Tibial artery (tissue), 4 donors: Measurements from ENCODE around the gene MSANTD1.
A peak's percentile ranks its signal among the peaks of the same experiment; 100 is the strongest.

Source experiments
- DNase-seq, 2 donors: peaks; one replicate each; pipeline ENCODE4 v3.0.0-alpha.2; 2019
- H3K27ac ChIP-seq, 2 donors: fragments of 200-600 bp; sonication (generic) in 1 of 2; 1 replicate in 1 of 2; 2 replicates in 1 of 2; pipeline ENCODE4 v1.5.1; 2018 to 2019; ENCODE audit warnings: mild to moderate bottlenecking in 1 of 2
- H3K27me3 ChIP-seq, 2 donors: fragments of 200-600 bp; sonication (generic) in 1 of 2; one replicate each; pipeline versions ENCODE4 v1.5.1 to v1.6.0; 2016 to 2019
- H3K36me3 ChIP-seq, 3 donors: fragments of 200-600 bp; sonication (generic) in 2 of 3; one replicate each; pipeline ENCODE4 v1.5.1; 2016 to 2019; ENCODE audit warnings: mild to moderate bottlenecking in 2 of 3
- H3K4me1 ChIP-seq, 4 donors: fragments of 200-600 bp; sonication (generic) in 2 of 4; 1 replicate in 3 of 4; 2 replicates in 1 of 4; pipeline ENCODE4 v1.5.1; 2016 to 2019
- H3K4me3 ChIP-seq, 2 donors: fragments of 200-600 bp; sonication (generic) in 1 of 2; 1 replicate in 1 of 2; 2 replicates in 1 of 2; pipeline ENCODE4 v1.5.1; 2018 to 2019; ENCODE audit warnings: mild to moderate bottlenecking in 2 of 2
- H3K9me3 ChIP-seq, 3 donors: fragments of 200-600 bp; sonication (generic) in 1 of 3; one replicate each; pipeline ENCODE4 v1.5.1; 2016 to 2019
- CTCF ChIP-seq, 2 experiments: fragments of 200-600 bp in 1 of 2; fragments of 450-650 bp in 1 of 2; IDR thresholded peaks; one replicate each; pipeline ENCODE4 v1.5.1; 2017 to 2019; ENCODE audit warnings: antibody characterized with exemption in 2 of 2, mild to moderate bottlenecking in 1 of 2, moderate library complexity in 1 of 2
- intact Hi-C: fragments of 100-400 bp; cut with DNase I; formaldehyde crosslinking; loops from one replicate; pipeline ENCODE4 v1.15.0; 2023; ENCODE audit warnings: low total_unique reads

Gene MSANTD1

DNA sequence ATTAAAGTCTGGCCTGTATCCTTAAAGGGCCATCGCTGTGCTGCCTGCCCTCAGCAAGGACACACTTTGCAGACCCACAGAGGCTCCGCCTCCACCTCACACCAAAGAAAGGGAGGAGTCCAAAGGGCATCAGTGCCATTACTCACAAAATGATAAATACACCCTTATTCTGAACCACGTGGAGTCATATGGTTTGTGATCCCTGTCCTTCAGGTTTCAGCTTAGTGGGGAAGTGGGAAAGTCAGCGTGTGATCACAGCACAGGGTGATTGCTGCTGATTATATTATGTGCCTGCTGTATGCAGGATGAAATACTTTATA, 35.9 kb upstream of the MSANTD1 start:
- Histone ChIP-seq H3K9me3 (no peaks in the 10 kb centered on the region), H3K4me3 (no peak overlapping the region), H3K36me3 (peaks cover 81 to 95% (median 82%) of the 10 kb centered on the region in 3 donors), H3K4me1 (no peaks in the 10 kb centered on the region), H3K27me3 (no peaks in the 10 kb centered on the region), H3K27ac (no peak overlapping the region)
- DNase-seq, result no peak
- TF ChIP-seq CTCF (IDR thresholded peaks at IDR 0.05), result no peak
- intact Hi-C loops, result no loop called here

DNA sequence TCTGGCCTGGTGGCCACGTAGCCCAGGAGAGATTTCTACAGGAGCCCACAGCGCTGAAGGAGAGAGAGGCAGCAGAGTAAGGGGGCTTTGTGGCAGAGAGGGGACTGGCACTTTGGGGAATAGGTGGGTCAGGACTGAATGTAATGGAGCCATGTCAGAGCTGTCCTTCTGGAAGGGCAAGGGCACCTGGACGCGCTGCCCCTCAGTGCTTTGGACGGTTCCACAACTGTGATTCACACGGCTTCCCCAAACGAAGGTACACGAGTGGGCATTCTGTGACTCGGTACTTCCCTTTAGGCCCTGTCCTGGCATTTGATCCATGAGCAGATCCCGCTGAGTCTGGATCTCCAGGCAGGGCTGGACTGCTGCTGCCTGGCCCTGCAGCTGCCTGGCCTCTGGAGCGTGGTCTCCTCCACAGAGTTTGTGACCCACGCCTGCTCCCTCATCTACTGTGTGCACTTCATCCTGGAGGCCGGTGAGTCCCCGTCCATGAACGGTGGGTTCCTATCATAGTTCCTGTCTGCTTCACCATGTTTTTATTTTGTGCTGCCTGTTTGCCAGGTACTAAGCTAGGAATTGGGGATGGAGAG, 35.2 kb upstream of the MSANTD1 start:
- Histone ChIP-seq H3K4me3 (no peak overlapping the region), H3K27me3 (no peaks in the 10 kb centered on the region), H3K36me3 (peaks cover 80 to 96% (median 86%) of the 10 kb centered on the region in 3 donors), H3K9me3 (no peaks in the 10 kb centered on the region), H3K27ac (no peak overlapping the region), H3K4me1 (no peaks in the 10 kb centered on the region)
- intact Hi-C loops, result no loop called here
- DNase-seq, result peak in 1 of 2 donors; percentile 33
- no peak for TF ChIP-seq CTCF (IDR thresholded peaks at IDR 0.05)

GRCh38 chr4:3215256-3215655, 33.7 kb upstream of the MSANTD1 start:
- Histone ChIP-seq H3K9me3 (no peaks in the 10 kb centered on the region), H3K4me3 (no peak overlapping the region), H3K36me3 (peaks cover 81 to 96% (median 86%) of the 10 kb centered on the region in 3 donors), H3K27ac (no peak overlapping the region), H3K4me1 (no peaks in the 10 kb centered on the region), H3K27me3 (no peaks in the 10 kb centered on the region)
- no peak for TF ChIP-seq CTCF (IDR thresholded peaks at IDR 0.05)
- intact Hi-C loops, result no loop called here
- peak in 1 of 2 donors; percentile 6 for DNase-seq

DNA sequence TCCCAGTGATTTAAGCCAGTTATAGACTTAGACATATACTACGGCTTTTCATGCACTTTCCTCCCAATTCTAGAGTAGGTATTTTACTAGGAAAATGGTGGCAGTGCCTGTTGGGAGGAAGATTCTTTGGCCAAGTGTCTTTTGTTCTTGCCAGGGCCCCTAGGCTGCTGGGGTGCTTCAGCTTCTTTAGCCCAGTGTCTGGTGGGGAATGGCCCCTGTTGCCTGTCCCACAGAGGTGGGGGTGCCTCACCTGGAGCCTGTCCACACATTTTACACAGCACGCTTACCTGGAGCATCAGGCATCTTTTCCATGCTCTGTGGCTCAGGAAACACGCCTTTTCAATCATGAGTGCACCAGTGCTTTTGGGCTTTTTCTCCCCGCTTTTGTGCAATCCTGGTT, 33.2 kb upstream of the MSANTD1 start:
- Histone ChIP-seq H3K27ac (no peak overlapping the region), H3K9me3 (no peaks in the 10 kb centered on the region), H3K36me3 (peaks cover 86 to 96% (median 86%) of the 10 kb centered on the region in 3 donors), H3K4me3 (no peak overlapping the region), H3K27me3 (no peaks in the 10 kb centered on the region), H3K4me1 (no peaks in the 10 kb centered on the region)
- TF ChIP-seq CTCF (IDR thresholded peaks at IDR 0.05), result no peak
- intact Hi-C loops, result no loop called here
- peak in 1 of 2 donors; percentile 12 for DNase-seq

DNA sequence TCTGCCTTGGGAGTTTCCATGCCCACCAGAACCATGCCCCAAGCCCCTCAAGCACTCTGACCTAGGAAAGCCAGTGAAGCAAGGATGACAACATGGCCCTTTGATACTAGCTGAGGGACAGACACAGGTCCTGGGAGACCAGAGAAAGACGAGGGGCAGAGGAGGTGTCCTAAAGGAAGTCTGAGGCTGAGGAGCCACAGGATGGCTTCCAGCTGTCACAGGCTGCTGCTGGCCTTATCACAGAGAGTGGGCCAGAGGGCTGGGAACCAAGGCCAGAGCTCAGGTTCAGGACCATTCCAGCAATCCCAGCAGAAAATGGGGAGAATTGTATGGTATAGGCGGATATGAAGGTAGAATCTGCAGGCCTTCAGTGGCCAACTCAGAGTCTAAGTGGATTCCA, 31.7 kb upstream of the MSANTD1 start:
- no peak for TF ChIP-seq CTCF (IDR thresholded peaks at IDR 0.05)

DNA sequence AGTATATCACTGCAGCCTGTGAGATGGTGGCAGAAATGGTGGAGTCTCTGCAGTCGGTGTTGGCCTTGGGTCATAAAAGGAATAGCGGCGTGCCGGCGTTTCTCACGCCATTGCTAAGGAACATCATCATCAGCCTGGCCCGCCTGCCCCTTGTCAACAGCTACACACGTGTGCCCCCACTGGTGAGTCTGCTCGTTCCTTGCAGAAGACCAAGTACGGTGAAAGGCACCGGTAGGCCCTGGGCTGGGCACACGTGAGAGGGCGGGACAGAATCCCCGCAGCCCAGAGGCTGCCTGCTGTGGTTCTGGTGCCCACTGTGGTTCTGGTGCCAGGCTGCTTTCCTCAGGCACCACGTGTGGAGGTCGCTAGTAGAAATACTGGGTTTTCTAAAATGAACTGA, 31.2 kb upstream of the MSANTD1 start:
- DNase-seq, result peak in 1 of 2 donors; percentile 35
- Histone ChIP-seq H3K27ac (no peak overlapping the region), H3K4me3 (no peak overlapping the region), H3K27me3 (no peaks in the 10 kb centered on the region), H3K36me3 (peaks cover 90 to 96% (median 93%) of the 10 kb centered on the region in 3 donors), H3K4me1 (no peaks in the 10 kb centered on the region), H3K9me3 (no peaks in the 10 kb centered on the region)
- TF ChIP-seq CTCF (IDR thresholded peaks at IDR 0.05), result no peak
- intact Hi-C loops, result no loop called here

More for the DNA sequence above, 31.7 kb upstream of the MSANTD1 start:
- no peak overlapping the region for H3K27ac ChIP-seq
- intact Hi-C loops, result no loop called here
- no peaks in the 10 kb centered on the region for H3K4me1 ChIP-seq
- peak in 1 of 2 donors; percentile 17 for DNase-seq
- no peak overlapping the region for H3K4me3 ChIP-seq
- peaks cover 90 to 96% (median 93%) of the 10 kb centered on the region in 3 donors for H3K36me3 ChIP-seq
- no peaks in the 10 kb centered on the region for H3K27me3 ChIP-seq
- H3K9me3 ChIP-seq, result no peaks in the 10 kb centered on the region
